Heart left ventricle (tissue), 16 donors: Measurements from ENCODE around the gene KCND3. TPM values are rescaled to one million over a fixed set of nuclear protein-coding genes. Genes with fewer than 3 reads are reported as not detected.

Source experiments
- ATAC-seq, 4 donors: fragments of 200-7000 bp; cut with Tn5 transposase; one replicate each; pipeline ENCODE4 v1.9.1; 2020 to 2022; ENCODE audit warnings: moderate library complexity in 4 of 4, mild to moderate bottlenecking in 3 of 4, moderate number of reproducible peaks in 1 of 4
- DNase-seq, 5 donors: peaks; one replicate each; pipeline ENCODE4 v3.0.0-alpha.2; 2020
- H3K27ac ChIP-seq, 12 donors: fragments of 200-600 bp; sonication (generic) in 4 of 12; one replicate each; pipeline versions ENCODE4 v1.5.0 to v1.8.0; 2016 to 2022; ENCODE audit warnings: mild to moderate bottlenecking in 2 of 12
- H3K27me3 ChIP-seq, 9 donors: fragments of 200-600 bp; sonication (generic) in 2 of 9; one replicate each; pipeline versions ENCODE4 v1.5.1 to v1.8.0; 2016 to 2022; ENCODE audit warnings: mild to moderate bottlenecking in 3 of 9
- H3K36me3 ChIP-seq, 9 donors: fragments of 200-600 bp; sonication (generic) in 2 of 9; one replicate each; pipeline versions ENCODE4 v1.5.0 to v1.8.0; 2018 to 2022; ENCODE audit warnings: mild to moderate bottlenecking in 2 of 9
- H3K4me1 ChIP-seq, 12 donors: fragments of 200-600 bp; sonication (generic) in 4 of 12; one replicate each; pipeline versions ENCODE4 v1.5.0 to v1.8.0; 2016 to 2022; ENCODE audit warnings: mild to moderate bottlenecking in 3 of 12
- H3K4me3 ChIP-seq, 12 donors: fragments of 200-600 bp; sonication (generic) in 4 of 12; one replicate each; pipeline versions ENCODE4 v1.5.0 to v1.8.0; 2017 to 2022; ENCODE audit warnings: mild to moderate bottlenecking in 9 of 12, moderate library complexity in 4 of 12
- H3K9me3 ChIP-seq, 12 donors: fragments of 200-600 bp; sonication (generic) in 4 of 12; one replicate each; pipeline versions ENCODE4 v1.5.0 to v1.8.0; 2016 to 2022; ENCODE audit warnings: mild to moderate bottlenecking in 1 of 12
- CTCF ChIP-seq, 12 donors: fragments of 200-600 bp; sonication (generic) in 4 of 12; IDR thresholded peaks; one replicate each; pipeline versions ENCODE4 v1.5.0 to v1.8.0; 2018 to 2022; ENCODE audit warnings: antibody characterized with exemption in 12 of 12, mild to moderate bottlenecking in 5 of 12
- POLR2A ChIP-seq, 2 donors: fragments of 450-650 bp; IDR thresholded peaks; one replicate each; pipeline ENCODE4 v1.6.1; 2017; ENCODE audit warnings: antibody characterized with exemption in 2 of 2, mild to moderate bottlenecking in 2 of 2, moderate library complexity in 2 of 2
- WGBS, 4 donors: extraction: QIAGEN DNeasy Blood & Tissue Kit in 2 of 4; methylation state at CpG; one replicate each; pipeline versions ENCODE4 v1.1.5 to v1.1.7; 2013 to 2018; 5-methylcytosine and 5-hydroxymethylcytosine counted together
- intact Hi-C, 10 donors: fragments of 100-400 bp; cut with DNase I; formaldehyde crosslinking; loops; one replicate each; pipeline versions ENCODE4 v1.11.1 to v1.14.2; 2022
- polyA plus RNA-seq, 2 donors: library from polyadenylated mRNA; stranded (reverse); fragments of 200-250 nt; gene quantifications; one replicate each; pipeline ENCODE4 v1.2.3, GENCODE V29; 2013
- total RNA-seq, 9 donors: library from RNA; depleted of rRNA in 2 of 9; stranded (reverse); fragments of >200 nt in 2 of 9; fragmentation: NEBNext Ultra II Directional in 3 of 9; extraction: Animal tissue kit (Norgen Biotek cat#: 25700) in 3 of 9; gene quantifications; one replicate each; pipeline versions ENCODE4 v1.1.0 to v1.2.4, GENCODE V29; 2016 to 2023
- donor health status: ischemic (EF 13 %, LVEDD 7.1; RV severe dilation, severe dysfunction).
- donor health status: healthy with polysubstance abuse.
- donor health status: DM: no; HTN: yes; CAD: no.
- donor health status: DM: no; HTN: no; CAD: no.
- donor health status: ischemic (EF 25% LVEDD 6.9; RV normal size, moderate dysfunction).
- donor health status: ischemic (EF 25% LVEDD 5.7; RV mildly dilated, moderate dysfunction).
- donor health status: healthy.
- donor health status: DM: yes; HTN: yes; CAD: no.
- donor health status: ischemic (EF 35%, LVEDD 5.7; RV mildly dilated, moderate dysfunction).
- donor health status: nonischemic (EF 11% LVEDD 7.7; RV severe dilation, severe dysfunction).
- donor health status: DM: yes; HTN: yes; CAD: no.
- donor health status: PGD.
- donor health status: ischemic (EF 29% LVEDD 5.4; RV normal size, mild dysfunction).
- donor health status: nonischemic (EF 23%, LVEDD 6.1; RV moderate dilation, normal function).

Gene KCND3
- total and polyA plus RNA-seq, 11 donors: 7.2 to 23.0 (median 15.3) TPM

GRCh38 chr1:111921948-111922347, 67.5 kb downstream of the KCND3 start:
- no peak for DNase-seq
- no peaks in the 10 kb centered on the region for H3K9me3 ChIP-seq
- H3K27ac ChIP-seq: peak overlapping the region in 3 of 12 donors; percentile 80 to 86 (median 85)
- no peak for ATAC-seq
- intact Hi-C loops: loop anchor here in 1 of 10 donors (5.0 kb wide), 1 partner anchor 120 kb away; no protein-coding TSS in a partner anchor
- H3K4me1 ChIP-seq: peaks cover 0 to 46% (median 15%) of the 10 kb centered on the region in 12 donors
- H3K4me3 ChIP-seq: no peak overlapping the region
- TF ChIP-seq POLR2A (IDR thresholded peaks at IDR 0.05) (no peak), CTCF (IDR thresholded peaks at IDR 0.05) (no peak)
- H3K36me3 ChIP-seq: no peaks in the 10 kb centered on the region
- H3K27me3 ChIP-seq: no peaks in the 10 kb centered on the region
- WGBS, 4 donors: 80 to 93% (median 91%) methylated on average over 6 of the region's 6 CpGs

- Histone ChIP-seq H3K4me3 (no peak overlapping the region), H3K9me3 (no peaks in the 10 kb centered on the region), H3K27ac (peak overlapping the region; percentile 58 to 97 (median 81)), H3K27me3 (no peaks in the 10 kb centered on the region), H3K36me3 (no peaks in the 10 kb centered on the region), H3K4me1 (peaks cover 0 to 45% (median 15%) of the 10 kb centered on the region in 12 donors)
- ATAC-seq (peak; percentile 84 to 94 (median 90)), DNase-seq (peak in 4 of 5 donors; percentile 47 to 71 (median 60))
- TF ChIP-seq POLR2A (IDR thresholded peaks at IDR 0.05) (peak in 1 of 2 donors; percentile 23), CTCF (IDR thresholded peaks at IDR 0.05) (no peak)
- 20 to 30% (median 24%) methylated on average over 11 of the region's 11 CpGs for WGBS, 4 donors
- intact Hi-C loops: loop anchor here in 1 of 10 donors (5.0 kb wide), 1 partner anchor 118 kb away; no protein-coding TSS in a partner anchor
These were observed 69.0 kb downstream of the KCND3 start for GRCh38 chr1:111920221-111921024.

- no peak for TF ChIP-seq CTCF (IDR thresholded peaks at IDR 0.05)
- Histone ChIP-seq H3K27me3 (no peaks in the 10 kb centered on the region), H3K36me3 (no peaks in the 10 kb centered on the region), H3K4me1 (peaks cover 0 to 38% (median 2%) of the 10 kb centered on the region in 12 donors), H3K4me3 (no peak overlapping the region), H3K27ac (no peak overlapping the region), H3K9me3 (peaks cover 0 to 6% (median 0%) of the 10 kb centered on the region in 12 donors)
- intact Hi-C loops: loop anchor here in 2 of 10 donors (2.0 to 5.0 kb wide), 2 partner anchors 45 to 73 kb away; no protein-coding TSS in a partner anchor
- WGBS, 4 donors: 71 to 75% (median 74%) methylated on average over 5 of the region's 5 CpGs
- ATAC-seq (no peak), DNase-seq (no peak)
These were observed 77.5 kb downstream of the KCND3 start for GRCh38 chr1:111911776-111912515.

GRCh38 chr1:111911061-111911460, 78.4 kb downstream of the KCND3 start:
- 50 to 94% (median 83%) methylated on average over 1 of the region's 1 CpG for WGBS, 4 donors
- no peaks in the 10 kb centered on the region for H3K36me3 ChIP-seq
- H3K4me1 ChIP-seq: peaks cover 0 to 40% (median 2%) of the 10 kb centered on the region in 12 donors
- no peak overlapping the region for H3K27ac ChIP-seq
- TF ChIP-seq POLR2A (IDR thresholded peaks at IDR 0.05): no peak
- peaks cover 0 to 6% (median 0%) of the 10 kb centered on the region in 12 donors for H3K9me3 ChIP-seq
- DNase-seq (no peak), ATAC-seq (no peak)
- intact Hi-C loops: loop anchor here in 1 of 10 donors (5.0 kb wide), 1 partner anchor 46 kb away; no protein-coding TSS in a partner anchor
- no peak overlapping the region for H3K4me3 ChIP-seq
- H3K27me3 ChIP-seq: no peaks in the 10 kb centered on the region
